GM19238 (cell line): ENCODE data around the gene TTC5.
"Not testable (repeated sequence)": the region's sequence is repeated elsewhere in the genome, so short reads cannot be mapped to it uniquely, and the experiment has no call there.

Experiments used
- DNase-seq: peaks from one replicate; pipeline ENCODE4 v3.0.0; 2011; ENCODE audit warnings: low spot score; ENCODE audit not compliant: insufficient read length

The TTC5 gene, protein sequence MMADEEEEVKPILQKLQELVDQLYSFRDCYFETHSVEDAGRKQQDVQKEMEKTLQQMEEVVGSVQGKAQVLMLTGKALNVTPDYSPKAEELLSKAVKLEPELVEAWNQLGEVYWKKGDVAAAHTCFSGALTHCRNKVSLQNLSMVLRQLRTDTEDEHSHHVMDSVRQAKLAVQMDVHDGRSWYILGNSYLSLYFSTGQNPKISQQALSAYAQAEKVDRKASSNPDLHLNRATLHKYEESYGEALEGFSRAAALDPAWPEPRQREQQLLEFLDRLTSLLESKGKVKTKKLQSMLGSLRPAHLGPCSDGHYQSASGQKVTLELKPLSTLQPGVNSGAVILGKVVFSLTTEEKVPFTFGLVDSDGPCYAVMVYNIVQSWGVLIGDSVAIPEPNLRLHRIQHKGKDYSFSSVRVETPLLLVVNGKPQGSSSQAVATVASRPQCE

DNA sequence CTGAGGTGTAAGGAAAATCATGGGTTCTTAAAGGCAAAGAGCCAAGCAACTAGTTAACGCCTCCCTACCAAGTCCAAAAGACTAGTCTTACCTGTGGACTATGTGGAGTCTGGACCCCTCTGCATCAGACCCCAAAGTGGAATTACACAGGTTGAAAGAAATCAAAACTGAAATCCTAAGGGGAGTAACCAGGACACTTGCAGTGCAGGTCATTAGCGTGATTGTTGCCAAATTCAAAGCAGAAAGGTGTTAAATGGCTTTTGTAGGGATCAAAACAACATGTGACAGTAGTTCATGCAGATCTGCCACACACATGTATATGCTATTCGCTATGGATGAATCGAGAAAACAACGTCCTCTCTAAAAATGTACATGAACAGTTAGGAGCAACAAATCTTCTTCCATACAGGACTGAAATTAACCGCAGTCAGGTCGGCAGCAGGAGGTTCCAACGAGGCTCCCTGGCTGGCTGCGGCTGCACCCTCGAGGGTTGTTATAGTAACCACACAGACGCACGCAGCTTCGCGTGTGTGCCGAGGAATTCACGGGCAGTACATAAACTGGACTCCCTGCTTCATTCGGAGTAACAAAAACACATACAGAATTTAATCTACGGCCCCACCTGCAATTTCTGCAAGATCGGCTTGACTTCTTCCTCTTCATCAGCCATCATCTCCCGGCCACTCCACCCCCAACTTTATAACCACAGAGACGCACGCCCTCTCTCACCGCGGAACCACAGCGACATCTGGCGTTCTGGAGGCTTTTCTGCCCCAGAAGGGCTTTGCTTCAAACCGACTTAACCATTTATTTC lies at the start of gene TTC5:
Gene TTC5, minus strand, starts transcription at position 687 of the 814 bp plus-strand sequence. Its CDS starts 14 bp downstream, at position 673.
- peak; percentile 67 for DNase-seq

DNA sequence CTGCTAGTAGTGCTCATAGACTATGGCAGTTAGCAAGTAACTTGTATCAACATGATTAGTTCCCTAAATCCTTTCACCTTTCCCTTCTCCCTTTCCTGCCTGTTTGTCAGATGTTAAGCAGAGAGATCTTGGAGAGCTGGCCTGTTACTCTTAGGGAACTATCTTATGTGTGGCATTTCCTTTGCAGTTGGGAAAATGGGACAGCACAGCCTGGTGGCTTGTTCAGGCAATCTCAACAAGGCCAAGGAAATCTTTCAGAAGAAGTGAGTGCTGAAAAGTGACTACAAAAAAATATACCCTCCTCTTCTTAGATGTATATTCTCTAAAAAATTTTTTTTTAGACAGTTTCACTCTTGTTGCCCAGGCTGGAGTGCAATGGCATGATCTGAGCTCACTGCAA lies 45.1 kb upstream of the TTC5 start:
- no peak for DNase-seq

DNA sequence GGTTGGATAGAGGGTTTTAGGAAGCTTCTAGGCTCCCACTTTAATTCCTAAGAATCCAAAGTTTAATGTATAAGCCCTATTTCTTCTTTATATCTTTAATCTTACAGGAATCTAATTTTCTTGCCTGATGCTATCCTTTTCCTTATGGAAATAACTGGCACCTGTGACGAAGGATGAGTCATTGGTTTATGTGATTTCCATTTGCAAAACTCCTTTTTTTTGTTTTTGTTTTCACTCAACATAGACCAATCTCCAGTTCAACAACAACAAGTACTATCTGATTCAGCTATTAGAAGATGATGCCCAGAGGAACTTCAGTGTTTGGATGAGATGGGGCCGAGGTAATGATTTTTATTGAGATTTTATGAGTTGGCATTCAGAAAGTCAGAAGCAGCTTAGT lies 44.5 kb upstream of the TTC5 start:
- no peak for DNase-seq

GRCh38 chr14:20347747-20348146 lies 42.0 kb upstream of the TTC5 start:
- no peak for DNase-seq

DNA sequence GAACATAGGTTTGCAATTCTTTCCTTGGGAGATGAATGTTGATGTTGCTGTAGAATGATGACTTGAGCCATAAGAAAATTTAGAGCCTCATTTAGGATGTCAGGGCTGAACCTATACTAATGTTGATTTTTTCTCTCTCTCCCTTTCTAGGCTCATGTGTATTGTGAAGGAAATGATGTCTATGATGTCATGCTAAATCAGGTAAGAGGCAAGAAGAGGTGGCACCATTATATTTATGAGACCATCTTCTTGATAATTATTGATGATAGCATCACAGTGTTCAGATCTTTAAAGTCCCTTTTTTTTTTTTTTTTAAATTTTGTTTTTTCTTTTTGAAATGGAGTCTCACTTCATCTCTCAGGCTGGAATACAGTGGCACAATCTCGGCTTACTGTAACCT lies 41.0 kb upstream of the TTC5 start:
- no peak for DNase-seq

- no peak for DNase-seq
Observed at GRCh38 chr14:20345366-20345765, 39.6 kb upstream of the TTC5 start.

DNA sequence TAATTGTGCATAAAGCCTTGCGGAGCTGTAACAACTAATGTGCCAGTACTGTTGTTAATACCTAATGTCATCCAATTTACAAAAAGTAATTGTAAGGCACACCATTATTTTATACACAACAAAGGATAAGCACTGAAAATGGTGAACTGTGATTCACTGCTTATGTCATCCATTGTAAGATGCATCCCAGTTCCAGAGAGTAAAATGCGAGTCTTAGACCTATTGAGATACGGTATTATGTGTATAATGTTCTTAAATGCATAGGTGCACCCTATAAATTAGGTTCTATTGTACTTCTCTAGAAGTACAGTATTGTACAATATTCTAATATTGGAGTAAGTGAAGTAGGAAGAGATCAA lies 38.1 kb upstream of the TTC5 start:
- no peak for DNase-seq

- peak; percentile 79 for DNase-seq
Observed at GRCh38 chr14:20343092-20343861, 37.5 kb upstream of the TTC5 start, which contains the start of gene PARP2. PARP2 (plus strand) TSS chr14:20343635; CDS start chr14:20343642, 7 bp downstream.

DNA sequence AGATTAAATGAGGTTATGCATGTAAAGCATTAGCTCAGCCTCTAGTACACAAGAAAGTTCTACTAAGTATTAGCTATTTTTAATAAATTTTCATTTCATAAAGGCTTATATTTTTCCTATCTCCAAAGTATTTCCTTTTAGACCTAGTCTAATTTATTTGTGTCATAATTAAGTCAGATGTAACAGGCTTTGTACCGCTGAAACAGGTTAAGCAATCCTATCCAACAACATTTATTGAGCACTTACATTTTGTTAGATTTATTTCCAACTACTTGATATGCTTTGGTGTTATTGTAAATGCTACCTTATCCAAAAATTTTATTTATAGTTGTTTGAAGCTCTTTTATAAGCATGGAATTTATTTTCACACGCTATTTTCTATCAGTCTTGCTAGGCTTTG lies 35.9 kb upstream of the TTC5 start:
- DNase-seq: no peak

GRCh38 chr14:20341032-20341431 lies 35.3 kb upstream of the TTC5 start:
- DNase-seq: not testable (repeated sequence)

GRCh38 chr14:20334017-20334416 lies 28.3 kb upstream of the TTC5 start:
- no peak for DNase-seq

DNA sequence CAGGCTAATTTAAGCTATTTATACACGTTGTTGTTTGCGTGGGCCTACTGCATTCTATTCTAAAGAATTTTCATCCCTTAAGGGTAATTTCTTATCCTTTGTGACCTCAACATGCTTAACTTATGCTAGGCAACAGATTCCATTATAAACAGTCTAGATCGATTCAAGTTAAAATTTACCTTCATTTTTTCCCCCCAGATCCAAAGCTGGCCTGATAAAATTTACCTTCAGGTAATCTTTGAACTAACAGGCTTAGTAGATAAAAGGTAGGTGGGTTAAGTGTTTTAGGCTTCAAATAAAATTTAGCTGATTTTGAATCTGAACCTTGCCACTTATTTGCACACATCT lies 27.7 kb upstream of the TTC5 start:
- DNase-seq: no peak

GRCh38 chr14:20332788-20333493 lies 27.2 kb upstream of the TTC5 start, which contains the start of gene CCNB1IP1:
CCNB1IP1 (minus strand) TSS chr14:20333279; CDS start chr14:20316523, 16,756 bp downstream.
- DNase-seq: peak; percentile 42

GRCh38 chr14:20332431-20332787 lies 26.7 kb upstream of the TTC5 start:
- no peak for DNase-seq

DNA sequence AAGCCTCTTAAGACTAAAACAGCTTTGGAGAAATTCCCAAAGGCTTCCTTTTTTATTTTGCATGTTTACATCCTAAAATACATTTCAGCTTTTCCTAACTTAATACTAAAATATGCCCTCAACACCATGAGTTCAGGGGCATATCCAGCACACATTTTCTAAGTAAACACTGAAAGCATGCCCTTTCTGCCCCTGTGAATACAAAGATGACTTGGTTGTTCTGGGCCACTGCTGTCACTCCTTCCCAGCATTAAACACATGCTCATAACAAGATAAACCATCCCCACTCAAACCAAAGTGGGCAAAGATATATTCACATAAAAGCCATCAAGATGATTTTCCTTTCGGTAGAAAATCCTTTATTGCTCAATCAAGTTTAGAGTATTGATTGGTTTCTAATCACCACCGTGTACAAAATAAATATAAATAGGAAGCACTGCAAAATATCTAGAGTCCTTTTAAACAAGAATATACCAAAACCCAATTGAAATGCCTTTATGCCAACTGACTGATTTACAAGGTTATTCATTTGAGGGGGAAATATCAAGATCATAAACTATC lies 25.4 kb upstream of the TTC5 start:
- DNase-seq: no peak

DNA sequence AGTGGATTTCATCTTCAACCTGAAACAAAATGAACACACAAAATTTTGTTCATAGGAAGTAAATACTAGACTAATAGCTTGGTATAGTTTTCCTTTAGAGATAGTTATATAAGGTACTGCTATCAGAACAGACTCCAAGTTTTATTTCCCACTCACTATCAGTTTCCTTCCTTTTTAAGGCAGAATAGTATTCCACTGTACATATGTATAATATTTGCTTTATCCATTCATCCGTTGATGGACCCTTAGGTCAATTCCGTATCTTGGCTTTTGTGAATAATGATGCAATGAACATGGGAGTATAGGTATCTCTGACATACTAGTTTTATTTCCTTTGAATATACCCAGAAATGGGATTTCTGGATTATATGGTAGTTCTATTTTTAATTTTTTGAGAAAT lies 23.6 kb upstream of the TTC5 start:
- no peak for DNase-seq

GRCh38 chr14:20328705-20329104 lies 23.0 kb upstream of the TTC5 start:
- DNase-seq: no peak

DNA sequence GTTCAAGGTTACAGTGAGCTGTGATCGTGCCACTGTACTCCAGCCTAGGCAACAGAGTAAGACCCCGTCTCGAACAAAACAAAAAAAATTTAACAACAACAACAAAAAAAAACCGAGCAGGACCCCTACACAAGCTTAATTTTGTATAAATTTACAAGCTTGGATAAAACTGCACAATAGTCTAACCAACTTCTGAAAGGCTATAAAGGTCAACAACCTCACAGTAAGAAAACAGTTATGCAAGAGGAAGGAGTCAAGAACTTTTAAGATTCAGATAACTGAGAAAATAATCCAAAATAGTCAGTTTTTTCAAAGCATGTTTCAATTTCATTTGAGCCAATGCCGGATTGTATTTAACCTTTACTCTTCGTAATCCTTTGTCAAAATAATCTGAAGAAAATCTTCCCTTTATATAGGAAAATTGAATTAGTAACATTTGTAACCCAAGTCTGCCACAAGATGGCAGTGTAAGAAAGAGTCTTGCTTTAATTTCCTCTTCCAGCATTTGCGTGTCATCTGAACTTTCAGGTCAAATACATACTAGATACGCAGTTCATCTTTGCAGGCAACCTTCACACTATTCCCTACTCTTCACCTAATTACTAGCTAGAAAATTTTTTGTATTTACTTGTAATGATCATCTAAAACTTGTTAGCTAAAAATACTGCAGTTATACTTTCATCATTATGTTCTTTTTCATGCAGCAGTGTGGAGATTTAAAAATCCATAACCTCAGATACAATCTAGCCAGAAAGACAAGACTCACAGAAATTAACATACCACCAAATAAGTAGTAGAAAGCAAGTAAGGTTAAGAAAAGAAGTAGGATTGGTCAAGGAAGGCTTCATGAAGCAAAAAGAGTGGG lies 21.5 kb upstream of the TTC5 start:
- DNase-seq: peak; percentile 10

DNA sequence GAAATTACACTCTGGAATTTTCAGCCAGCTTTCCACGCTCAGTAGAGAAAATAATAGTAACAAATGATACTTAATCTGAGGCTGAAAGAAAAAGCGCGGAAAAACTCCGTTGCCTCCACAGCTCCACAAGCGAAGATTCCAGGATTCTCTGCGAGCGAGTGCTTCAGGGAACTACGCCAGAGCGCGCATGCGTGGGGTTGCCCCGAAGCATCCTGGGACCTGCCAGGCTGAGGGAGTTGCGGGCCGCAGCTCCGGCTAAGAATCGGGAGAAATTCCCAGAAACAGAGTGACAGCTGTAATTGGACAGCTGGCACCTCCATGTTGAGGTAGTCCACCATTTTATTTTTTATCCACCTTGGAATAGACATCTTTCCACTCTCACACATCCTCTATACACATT lies 12.0 kb upstream of the TTC5 start:
- DNase-seq: no peak

DNA sequence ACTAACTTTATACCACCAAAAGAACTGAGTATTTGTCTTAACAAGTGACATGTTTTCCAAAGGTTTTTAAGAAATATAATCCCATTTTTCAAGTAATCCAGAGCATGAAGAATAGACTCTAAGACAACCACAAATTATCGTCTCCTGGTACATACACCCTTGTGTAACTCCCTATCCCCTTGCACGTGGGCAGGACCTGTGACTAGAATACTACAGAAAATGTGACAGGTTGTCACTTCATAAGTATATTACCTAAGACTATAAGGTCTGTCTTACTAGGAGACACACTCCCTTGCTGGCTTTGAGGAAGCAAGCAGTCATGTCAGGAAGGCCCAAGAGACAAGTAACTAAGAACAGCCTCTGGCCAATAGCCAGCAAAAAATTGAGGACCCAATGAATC lies 8.3 kb upstream of the TTC5 start:
- no peak for DNase-seq
